NT2/D1 (cell line): Measurements from ENCODE around the gene RIOX2.

Source experiments
- DNase-seq: peaks from one replicate; pipeline ENCODE4 v3.0.0-alpha.2; 2011; ENCODE audit warnings: low read depth, low spot score
- H3K27me3 ChIP-seq: 2 replicates; pipeline ENCODE4 v1.6.0; 2011; ENCODE audit warnings: mild to moderate bottlenecking; ENCODE audit not compliant: insufficient read length, insufficient read depth
- H3K36me3 ChIP-seq: 2 replicates; pipeline ENCODE4 v1.6.1; 2011; ENCODE audit warnings: mild to moderate bottlenecking, low read length, mixed read lengths; ENCODE audit not compliant: insufficient read depth, insufficient read length
- H3K4me1 ChIP-seq: 2 replicates; pipeline ENCODE4 v1.5.1; 2011; ENCODE audit not compliant: insufficient read depth, insufficient read length
- H3K4me3 ChIP-seq: 2 replicates; pipeline ENCODE4 v1.5.1; 2011; ENCODE audit warnings: low read depth; ENCODE audit not compliant: insufficient read length
- H3K9ac ChIP-seq: 2 replicates; pipeline ENCODE4 v1.6.0; 2011; ENCODE audit warnings: low read depth; ENCODE audit not compliant: insufficient read length
- H3K9me3 ChIP-seq: 2 replicates; pipeline ENCODE4 v1.5.1; 2011; ENCODE audit warnings: mild to moderate bottlenecking, low read length; ENCODE audit not compliant: insufficient read depth
- SUZ12 ChIP-seq: IDR thresholded peaks from 2 replicates; pipeline ENCODE4 v1.6.1; 2011; ENCODE audit not compliant: insufficient read length, insufficient read depth; ENCODE audit errors: extremely low read depth
- YY1 ChIP-seq: IDR thresholded peaks from 2 replicates; pipeline ENCODE4 v1.6.1; 2011; ENCODE audit not compliant: insufficient read length, insufficient read depth
- ZNF274 ChIP-seq: IDR thresholded peaks from 2 replicates; pipeline ENCODE4 v1.6.1; 2011; ENCODE audit warnings: mild to moderate bottlenecking, low read depth, low read length

The RIOX2 gene

GRCh38 chr3:97960551-97960950 is 11.7 kb downstream of the RIOX2 start:
- TF ChIP-seq YY1 (no peak), SUZ12 (no peak), ZNF274 (no peak)
- Histone ChIP-seq H3K9ac (no peak overlapping the region), H3K4me1 (no peaks in the 10 kb centered on the region), H3K9me3 (no peaks in the 10 kb centered on the region), H3K27me3 (no peaks in the 10 kb centered on the region), H3K4me3 (no peak overlapping the region), H3K36me3 (peaks cover 78% of the 10 kb centered on the region)
- no peak for DNase-seq

DNA sequence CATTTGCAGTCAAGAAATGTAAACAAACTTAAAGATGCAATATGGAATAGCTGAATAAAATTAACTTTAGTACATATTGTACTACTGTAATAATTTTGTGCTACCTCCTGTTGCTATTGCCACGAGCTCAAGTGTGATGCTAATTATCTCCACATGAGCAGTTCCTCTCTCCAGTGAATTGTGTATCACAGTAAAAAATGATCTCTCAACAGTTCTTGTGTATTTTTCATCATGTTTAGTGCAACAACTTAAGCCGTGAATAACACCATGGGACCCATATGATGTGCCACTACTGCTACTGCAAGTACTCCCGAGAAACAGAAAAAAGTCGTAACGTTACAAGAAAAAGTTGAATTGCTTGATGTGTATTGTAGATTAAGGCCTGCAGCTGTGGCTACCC is 12.4 kb downstream of the RIOX2 start:
- H3K36me3 ChIP-seq = peaks cover 82% of the 10 kb centered on the region
- H3K4me3 ChIP-seq = no peak overlapping the region
- DNase-seq = no peak
- H3K9ac ChIP-seq = no peak overlapping the region
- no peaks in the 10 kb centered on the region for H3K4me1 ChIP-seq
- no peaks in the 10 kb centered on the region for H3K9me3 ChIP-seq
- TF ChIP-seq SUZ12 (no peak), ZNF274 (no peak), YY1 (no peak)
- no peaks in the 10 kb centered on the region for H3K27me3 ChIP-seq

GRCh38 chr3:97958796-97959195 is 13.4 kb downstream of the RIOX2 start:
- no peak for DNase-seq
- H3K4me1 ChIP-seq = no peaks in the 10 kb centered on the region
- no peaks in the 10 kb centered on the region for H3K27me3 ChIP-seq
- no peak overlapping the region for H3K4me3 ChIP-seq
- no peak overlapping the region for H3K9ac ChIP-seq
- no peaks in the 10 kb centered on the region for H3K9me3 ChIP-seq
- peaks cover 86% of the 10 kb centered on the region for H3K36me3 ChIP-seq
- TF ChIP-seq YY1 = no peak
- TF ChIP-seq SUZ12 = no peak
- no peak for TF ChIP-seq ZNF274

GRCh38 chr3:97958396-97958795 is 13.8 kb downstream of the RIOX2 start:
- TF ChIP-seq ZNF274 (no peak), YY1 (no peak), SUZ12 (no peak)
- DNase-seq = no peak
- H3K27me3 ChIP-seq = no peaks in the 10 kb centered on the region
- H3K4me3 ChIP-seq = no peak overlapping the region
- no peaks in the 10 kb centered on the region for H3K9me3 ChIP-seq
- H3K4me1 ChIP-seq = no peaks in the 10 kb centered on the region
- H3K9ac ChIP-seq = no peak overlapping the region
- H3K36me3 ChIP-seq = peaks cover 85% of the 10 kb centered on the region

- Histone ChIP-seq H3K9ac (no peak overlapping the region), H3K4me1 (no peaks in the 10 kb centered on the region), H3K36me3 (peaks cover 84% of the 10 kb centered on the region), H3K27me3 (no peaks in the 10 kb centered on the region), H3K9me3 (no peaks in the 10 kb centered on the region), H3K4me3 (no peak overlapping the region)
- TF ChIP-seq SUZ12 (no peak), YY1 (no peak), ZNF274 (no peak)
- no peak for DNase-seq
These were observed 14.5 kb downstream of the RIOX2 start for GRCh38 chr3:97957617-97958311.

DNA sequence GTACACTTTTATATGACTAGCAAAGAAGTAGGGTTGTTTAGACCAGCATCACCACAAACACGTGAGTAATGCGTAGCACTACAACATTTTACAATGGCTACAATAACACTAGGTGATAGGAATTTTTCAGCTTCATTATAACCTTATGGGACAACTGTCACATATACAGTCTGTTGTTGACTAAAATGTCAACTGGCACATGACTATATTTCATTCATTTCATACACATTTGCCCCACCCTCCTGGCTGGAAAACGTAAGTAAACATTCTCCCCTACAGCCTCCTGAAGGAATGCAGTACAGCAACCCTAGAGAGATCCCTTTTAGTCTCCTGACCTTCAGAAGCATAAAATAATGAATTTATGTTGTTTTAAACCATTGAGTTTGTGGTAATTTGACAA is 16.2 kb downstream of the RIOX2 start:
- DNase-seq = no peak
- H3K9me3 ChIP-seq = no peaks in the 10 kb centered on the region
- TF ChIP-seq ZNF274 = no peak
- no peaks in the 10 kb centered on the region for H3K4me1 ChIP-seq
- H3K36me3 ChIP-seq = peaks cover 85% of the 10 kb centered on the region
- H3K4me3 ChIP-seq = no peak overlapping the region
- no peak overlapping the region for H3K9ac ChIP-seq
- no peaks in the 10 kb centered on the region for H3K27me3 ChIP-seq

GRCh38 chr3:97954228-97954827 is 17.9 kb downstream of the RIOX2 start:
- Histone ChIP-seq H3K36me3 (peaks cover 81% of the 10 kb centered on the region), H3K27me3 (no peaks in the 10 kb centered on the region), H3K9me3 (no peaks in the 10 kb centered on the region), H3K4me1 (no peaks in the 10 kb centered on the region), H3K9ac (no peak overlapping the region), H3K4me3 (no peak overlapping the region)
- DNase-seq = no peak
- no peak for TF ChIP-seq ZNF274
- TF ChIP-seq SUZ12 = no peak
- TF ChIP-seq YY1 = no peak

GRCh38 chr3:97952872-97953271 is 19.4 kb downstream of the RIOX2 start:
- Histone ChIP-seq H3K9me3 (no peaks in the 10 kb centered on the region), H3K36me3 (peaks cover 84% of the 10 kb centered on the region)

More at GRCh38 chr3:97952872-97953271, 19.4 kb downstream of the RIOX2 start:
- Histone ChIP-seq H3K4me3 (no peak overlapping the region), H3K27me3 (no peaks in the 10 kb centered on the region), H3K9ac (no peak overlapping the region), H3K4me1 (no peaks in the 10 kb centered on the region)
- TF ChIP-seq ZNF274 (no peak), SUZ12 (no peak), YY1 (no peak)
- no peak for DNase-seq
